GM18526 (cell line): Measurements from ENCODE around the gene HMGXB3.

Experiments
- POLR2A ChIP-seq: IDR thresholded peaks from 3 replicates; pipeline ENCODE4 v1.6.1; 2011; ENCODE audit not compliant: insufficient read length; ENCODE audit errors: extremely low read depth

Gene HMGXB3

GRCh38 chr5:150068961-150069645 lies 68.6 kb downstream of the HMGXB3 start:
- no peak for TF ChIP-seq POLR2A

- TF ChIP-seq POLR2A, result no peak
These were observed 69.4 kb downstream of the HMGXB3 start for GRCh38 chr5:150069672-150070627.

GRCh38 chr5:150070821-150071220 lies 70.3 kb downstream of the HMGXB3 start:
- TF ChIP-seq POLR2A, result no peak

- no peak for TF ChIP-seq POLR2A
These were observed 72.6 kb downstream of the HMGXB3 start for GRCh38 chr5:150073086-150073625.

- TF ChIP-seq POLR2A, result no peak
These were observed 73.1 kb downstream of the HMGXB3 start for GRCh38 chr5:150073677-150074076.

GRCh38 chr5:150075233-150075632 lies 74.7 kb downstream of the HMGXB3 start:
- TF ChIP-seq POLR2A, result no peak

GRCh38 chr5:150075806-150076205 lies 75.3 kb downstream of the HMGXB3 start:
- TF ChIP-seq POLR2A, result no peak

GRCh38 chr5:150077060-150077459 lies 76.5 kb downstream of the HMGXB3 start:
- no peak for TF ChIP-seq POLR2A

GRCh38 chr5:150077996-150078801 lies 77.7 kb downstream of the HMGXB3 start:
- TF ChIP-seq POLR2A, result no peak

GRCh38 chr5:150078802-150079689 lies 78.5 kb downstream of the HMGXB3 start:
- TF ChIP-seq POLR2A, result no peak

GRCh38 chr5:150079909-150080461 lies 79.4 kb downstream of the HMGXB3 start:
- no peak for TF ChIP-seq POLR2A

- TF ChIP-seq POLR2A, result no peak
These were observed 80.3 kb downstream of the HMGXB3 start for GRCh38 chr5:150080696-150081435.
